DOHH2 (cell line): Measurements from ENCODE around the gene MACROD2.

ENCODE experiments used
- CTCF ChIP-seq: fragments of 200-600 bp; sonication (generic); IDR thresholded peaks from one replicate; pipeline ENCODE4 v1.5.1; 2014; ENCODE audit warnings: antibody characterized with exemption, mild to moderate bottlenecking, low read depth, low read length; ENCODE audit not compliant: poor library complexity, severe bottlenecking
- EZH2phosphoT487 ChIP-seq: fragments of 200-600 bp; sonication (generic); IDR thresholded peaks from 2 replicates; pipeline ENCODE4 v1.6.1; 2017; ENCODE audit warnings: borderline replicate concordance, mild to moderate bottlenecking, antibody characterized with exemption, low read length, moderate library complexity, mixed read lengths

GRCh38 chr20:14295770-14296309 is 300.5 kb downstream of the MACROD2 start:
- no peak for TF ChIP-seq CTCF
- no peak for TF ChIP-seq EZH2phosphoT487
